Jurkat, Clone E6-1 (cell line): ENCODE measurements around the gene SPATS2L.
A peak's percentile ranks its signal among the peaks of the same experiment; 100 is the strongest.

Source experiments
- DNase-seq: peaks from one replicate; pipeline ENCODE4 v3.0.0-alpha.2; 2011; ENCODE audit warnings: low read depth, low spot score
- H3K4me3 ChIP-seq: 2 replicates; pipeline ENCODE4 v1.5.1; 2011; ENCODE audit warnings: mild to moderate bottlenecking, low read length, control low read depth, moderate library complexity

Gene SPATS2L

DNA sequence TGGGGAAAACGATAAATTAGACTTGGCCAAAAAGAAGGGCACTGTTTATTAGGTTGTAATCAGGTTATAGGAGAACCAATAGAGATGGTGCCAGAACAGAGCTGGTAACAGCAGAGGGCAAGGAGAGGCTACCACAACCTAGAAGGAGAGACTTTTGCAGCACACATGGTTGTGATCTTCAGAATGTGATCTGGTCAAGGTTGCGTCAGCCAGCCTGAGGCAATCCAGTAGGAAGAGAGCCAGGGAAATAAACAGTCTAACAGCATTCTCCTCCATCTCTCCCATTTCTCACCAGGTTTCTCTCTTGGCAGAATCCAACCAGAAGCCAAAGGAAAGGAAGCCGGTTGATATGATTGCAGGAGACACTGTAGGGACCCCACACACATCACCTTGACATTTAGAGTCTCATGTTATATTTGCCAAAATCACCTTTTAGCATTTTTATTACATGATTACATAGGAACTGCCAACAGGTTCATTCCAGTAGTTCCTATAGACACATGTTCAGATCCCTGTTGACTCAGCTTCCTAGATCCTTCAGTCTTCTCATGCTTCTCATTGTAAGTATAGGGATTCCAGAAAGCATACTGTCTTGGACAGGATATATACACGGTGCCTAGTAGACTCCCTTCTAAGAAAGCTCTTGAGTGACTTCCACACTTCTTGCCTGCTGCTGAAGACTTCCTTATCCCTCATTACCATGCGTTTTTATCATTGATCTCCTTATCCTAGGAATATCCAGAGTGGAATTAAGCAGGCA lies 17.6 kb upstream of the SPATS2L start:
- no peak for DNase-seq
- no peak overlapping the region for H3K4me3 ChIP-seq

DNA sequence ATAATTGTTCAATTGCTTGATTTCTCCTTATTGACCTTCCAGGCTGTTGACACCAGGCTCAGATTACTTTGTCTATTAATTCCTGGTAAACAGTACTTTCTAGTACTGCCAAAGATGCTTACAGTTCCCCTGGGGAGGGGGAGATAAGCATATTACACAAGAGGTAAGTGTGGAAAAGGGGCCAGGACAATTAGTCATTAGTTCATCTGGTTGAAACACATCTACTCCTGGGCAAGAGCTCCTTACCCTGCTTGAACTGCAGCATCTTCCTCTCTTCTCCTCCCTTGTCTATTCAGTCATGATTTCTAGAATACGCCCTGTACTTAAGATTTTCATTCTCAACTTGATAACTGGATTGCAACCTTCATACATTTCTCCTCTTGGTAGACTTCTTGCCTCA lies 10.4 kb upstream of the SPATS2L start:
- no peak for DNase-seq
- H3K4me3 ChIP-seq, result no peak overlapping the region

DNA sequence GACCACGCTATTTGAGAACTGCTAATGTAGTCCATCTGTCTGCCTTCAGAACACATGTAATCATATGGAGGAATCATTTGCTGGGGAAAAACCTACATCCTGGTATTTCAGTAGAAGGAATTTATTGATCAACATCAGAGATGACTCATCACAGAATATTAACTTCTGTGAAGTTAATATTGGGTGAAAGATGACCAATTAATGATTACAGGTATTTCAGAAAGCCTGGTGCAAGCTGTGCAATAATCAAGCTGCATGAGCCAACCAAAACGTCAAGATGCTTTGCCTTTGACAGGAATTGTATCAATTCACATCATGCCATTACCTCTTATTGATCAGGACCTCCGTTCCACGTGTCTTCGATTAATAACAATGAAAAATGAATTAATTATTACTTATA lies 9.4 kb upstream of the SPATS2L start:
- H3K4me3 ChIP-seq, result no peak overlapping the region
- no peak for DNase-seq

DNA sequence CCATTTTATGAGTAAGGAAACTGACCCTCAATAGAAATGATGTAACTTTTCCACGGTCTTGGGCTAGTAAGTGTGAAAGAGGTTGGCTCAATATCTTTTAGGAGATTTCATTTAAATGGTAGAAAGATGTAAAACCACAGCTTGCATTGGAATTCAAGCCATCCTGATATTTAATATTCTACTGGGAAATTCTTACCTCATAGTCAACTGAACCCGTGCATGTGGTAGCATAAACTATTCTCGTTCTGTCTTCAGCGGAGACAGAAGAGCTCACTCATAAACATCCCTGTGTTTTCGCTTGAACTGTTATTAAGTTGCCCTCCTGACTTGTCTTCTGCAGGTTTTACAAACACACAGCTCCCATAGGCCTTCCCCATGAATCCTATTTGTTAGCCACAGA lies 8.5 kb upstream of the SPATS2L start:
- DNase-seq, result no peak
- no peak overlapping the region for H3K4me3 ChIP-seq

DNA sequence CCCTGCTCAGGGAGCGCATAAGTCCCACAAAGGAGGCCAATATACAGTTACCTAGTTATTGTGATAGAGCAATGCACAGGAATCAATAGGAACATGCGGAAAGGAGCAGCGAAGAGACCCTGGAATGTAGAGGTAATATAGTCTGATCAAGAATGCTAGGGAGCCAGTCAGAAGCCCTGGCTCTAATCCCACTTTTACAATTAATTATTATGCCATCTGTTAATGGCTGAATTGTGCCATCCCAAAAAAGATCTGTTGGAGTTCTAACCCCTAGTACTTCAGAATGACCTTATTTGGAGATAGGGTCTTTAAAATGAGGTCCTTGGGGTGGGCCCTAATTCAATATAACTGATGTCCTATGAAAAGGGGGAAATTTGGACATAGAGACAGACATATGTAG lies 7.7 kb upstream of the SPATS2L start:
- no peak overlapping the region for H3K4me3 ChIP-seq
- no peak for DNase-seq

DNA sequence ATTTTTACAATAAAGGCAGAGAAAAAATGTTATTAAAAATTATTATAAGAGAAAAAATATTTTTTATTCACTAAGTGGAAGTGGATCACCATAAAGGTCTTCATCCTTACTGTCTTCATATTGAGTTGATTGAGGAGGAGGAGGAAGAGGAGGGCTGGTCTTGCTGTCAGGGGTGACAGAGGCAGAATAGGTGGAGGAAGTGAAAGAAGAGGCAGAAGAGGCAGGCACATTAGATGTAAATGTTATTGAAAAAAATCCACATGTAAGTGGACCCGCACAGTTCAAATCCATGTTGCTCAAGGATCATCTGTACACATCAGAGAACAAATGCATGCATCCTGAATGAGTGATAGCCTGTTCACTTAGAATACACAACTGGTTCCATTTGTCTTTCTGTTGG lies 6.4 kb upstream of the SPATS2L start:
- H3K4me3 ChIP-seq, result no peak overlapping the region
- DNase-seq, result no peak

DNA sequence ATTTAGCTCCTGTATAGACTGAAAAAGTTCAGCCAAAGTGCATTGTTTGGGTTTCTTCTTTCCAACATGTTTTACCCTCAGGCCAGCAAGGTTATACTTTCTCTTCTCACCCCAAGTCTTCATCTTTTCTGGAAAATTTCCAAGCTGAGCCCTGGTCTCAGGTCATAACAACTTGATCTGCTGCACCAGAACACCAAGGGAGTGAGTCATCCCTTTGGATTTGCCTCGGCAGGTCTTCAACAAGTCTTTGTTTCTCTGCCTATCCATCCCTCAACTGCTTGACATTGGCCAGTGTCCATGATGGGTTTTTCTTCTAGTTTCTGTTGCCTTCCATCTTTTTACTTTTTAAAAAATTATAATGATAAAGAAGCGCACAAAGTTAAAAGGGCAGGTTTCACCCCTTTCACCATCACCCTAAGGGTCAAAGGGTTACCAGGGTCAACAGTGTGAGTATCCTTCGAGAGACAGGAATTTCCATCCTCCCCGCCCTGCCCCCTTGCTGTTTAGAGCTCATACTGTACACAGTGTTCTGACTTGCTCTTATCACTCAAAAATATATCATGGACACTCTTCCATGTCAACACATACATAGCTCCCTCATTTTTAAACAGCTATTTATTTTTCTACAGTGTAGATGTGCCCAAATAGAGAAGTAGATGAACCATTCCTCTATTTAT lies 5.7 kb upstream of the SPATS2L start:
- DNase-seq, result no peak
- no peak overlapping the region for H3K4me3 ChIP-seq

DNA sequence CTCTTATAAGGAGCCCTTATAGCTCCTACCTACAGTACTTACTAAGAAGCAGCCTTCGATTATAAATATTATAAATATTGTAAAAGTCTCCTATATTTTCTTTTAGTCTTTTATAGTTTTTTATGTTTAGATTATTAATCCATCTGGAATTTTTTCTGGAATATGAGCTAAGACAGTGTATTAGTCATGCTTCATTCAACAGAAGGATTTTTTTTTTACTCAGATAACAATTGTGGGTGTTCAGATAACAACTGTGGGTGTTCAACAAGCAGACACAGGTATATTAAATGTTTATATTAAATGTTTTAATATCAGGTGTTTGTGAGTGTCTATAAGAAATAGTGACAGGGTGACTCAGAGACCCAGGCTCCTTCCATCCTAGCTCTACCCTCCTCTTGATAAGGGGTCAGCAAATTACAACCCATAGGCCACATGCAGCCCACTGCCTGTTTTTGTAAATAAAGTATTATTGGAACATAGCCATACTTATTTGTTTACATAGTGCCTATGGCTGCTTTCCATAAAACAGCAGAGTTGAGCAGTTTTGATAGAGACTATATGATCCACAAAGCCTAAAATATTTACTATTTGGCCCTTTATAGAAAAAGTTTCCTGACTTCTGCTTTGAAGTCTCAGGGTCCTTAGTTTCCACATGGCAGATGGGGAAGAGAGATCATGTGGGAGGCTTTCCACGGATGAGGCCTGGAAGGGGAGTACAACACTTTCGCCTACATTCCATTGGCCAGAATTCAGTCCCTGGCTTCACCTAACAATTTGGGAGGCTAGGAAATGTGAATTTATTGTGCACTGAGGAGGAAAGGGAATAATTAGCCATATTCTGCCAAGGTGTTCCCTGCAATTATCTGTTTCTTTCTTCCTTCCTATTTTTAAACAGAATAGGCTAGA lies 4.3 kb upstream of the SPATS2L start:
- no peak overlapping the region for H3K4me3 ChIP-seq
- DNase-seq, result no peak

DNA sequence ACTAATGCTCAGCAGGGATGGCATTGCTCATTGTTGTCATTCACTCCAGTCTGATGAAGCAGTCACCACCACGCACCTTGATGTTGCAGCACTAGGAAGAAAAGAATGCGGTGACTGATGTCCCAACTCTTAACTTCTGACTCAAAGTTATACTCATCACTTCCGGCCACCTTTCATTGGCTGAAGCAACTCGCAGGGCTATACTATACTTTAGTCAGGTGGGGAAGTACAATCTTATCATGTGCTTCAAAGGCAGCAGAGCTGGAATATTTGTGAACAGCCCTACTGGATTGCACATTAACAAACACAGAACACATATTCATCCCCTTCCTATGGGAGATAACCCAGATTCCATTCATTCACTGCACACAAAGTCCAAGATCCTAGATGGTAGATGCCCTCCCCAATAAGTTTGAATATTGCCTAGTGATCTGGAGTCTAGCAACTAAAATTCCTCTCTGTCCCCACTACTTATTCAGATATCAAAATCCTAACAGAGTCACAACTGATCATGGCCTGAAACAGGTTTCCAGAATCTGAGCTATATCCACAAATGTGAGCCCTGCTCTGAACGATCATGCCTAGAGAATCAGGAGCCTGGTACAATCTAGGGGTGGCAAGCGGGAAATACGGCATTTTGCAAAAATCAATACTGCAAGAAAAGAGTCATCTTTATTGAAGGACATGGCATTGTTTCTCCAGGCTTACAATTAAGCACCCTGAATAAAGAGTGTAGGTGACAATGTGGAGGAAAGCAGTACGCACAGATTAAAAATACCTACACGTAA lies 3.4 kb upstream of the SPATS2L start:
- H3K4me3 ChIP-seq, result no peak overlapping the region
- no peak for DNase-seq

DNA sequence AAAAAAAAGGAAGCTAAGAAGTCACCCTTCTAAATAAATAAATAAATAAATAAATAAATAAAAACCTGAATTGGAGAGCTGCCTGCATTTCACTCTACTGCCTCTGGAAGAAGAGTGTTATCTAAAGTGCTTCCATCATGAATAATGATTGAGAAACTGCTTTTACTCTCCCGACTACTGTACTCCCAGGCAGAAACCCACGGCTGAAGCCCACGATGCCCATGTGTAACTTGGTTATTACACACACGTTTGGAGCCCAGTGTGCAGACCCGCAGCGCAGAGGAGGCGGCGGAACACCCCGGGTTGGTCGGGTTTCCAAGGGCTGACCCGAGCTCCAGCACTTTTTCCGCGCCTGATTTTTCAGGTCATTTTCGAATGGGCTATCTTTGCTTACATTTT lies 697 bp upstream of the SPATS2L start:
- H3K4me3 ChIP-seq, result peak overlapping the region; percentile 40; the same call in 1 of the 2 replicates
- DNase-seq, result no peak

DNA sequence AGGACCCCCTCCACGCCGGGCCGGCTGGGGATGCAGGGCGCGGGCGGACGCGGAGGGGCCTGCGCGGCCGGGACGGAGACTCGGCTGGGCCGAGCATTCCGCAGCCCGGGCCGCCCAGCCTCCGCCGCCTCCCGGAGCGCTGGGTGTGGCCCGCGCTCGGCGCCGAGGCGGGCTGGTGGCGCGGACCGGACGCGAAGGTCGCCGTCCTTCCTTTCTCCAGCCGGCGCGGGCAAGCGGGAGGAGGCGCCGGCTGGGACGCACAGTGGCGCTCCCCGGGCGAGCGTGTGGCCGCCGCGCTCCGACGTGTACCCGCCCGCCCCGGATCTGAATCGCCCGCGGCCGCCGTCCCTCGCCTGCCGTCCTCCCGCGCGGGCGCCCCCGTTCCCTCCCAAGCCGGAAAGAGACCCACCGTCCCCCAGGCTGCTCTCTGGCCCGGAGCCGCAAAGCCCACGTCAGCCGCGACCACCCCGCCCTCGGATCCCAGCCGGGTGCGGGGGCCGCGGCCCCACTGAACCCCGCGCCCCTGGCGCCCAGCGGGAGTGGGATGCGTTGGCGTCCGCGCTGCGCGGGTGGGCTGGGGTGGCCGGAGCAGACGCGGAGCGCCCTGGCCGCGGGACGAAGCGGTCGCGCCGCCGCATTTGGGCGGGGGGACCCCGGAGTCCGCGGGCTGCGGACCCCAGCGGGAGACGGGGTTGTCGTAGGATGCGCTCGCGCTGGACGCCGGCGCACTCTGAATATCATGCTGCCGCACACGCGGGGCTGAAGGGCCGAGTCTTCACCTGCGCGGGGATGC lies 634 bp downstream of the SPATS2L start:
- DNase-seq, result no peak
- peak overlapping the region; percentile 40 for H3K4me3 ChIP-seq

DNA sequence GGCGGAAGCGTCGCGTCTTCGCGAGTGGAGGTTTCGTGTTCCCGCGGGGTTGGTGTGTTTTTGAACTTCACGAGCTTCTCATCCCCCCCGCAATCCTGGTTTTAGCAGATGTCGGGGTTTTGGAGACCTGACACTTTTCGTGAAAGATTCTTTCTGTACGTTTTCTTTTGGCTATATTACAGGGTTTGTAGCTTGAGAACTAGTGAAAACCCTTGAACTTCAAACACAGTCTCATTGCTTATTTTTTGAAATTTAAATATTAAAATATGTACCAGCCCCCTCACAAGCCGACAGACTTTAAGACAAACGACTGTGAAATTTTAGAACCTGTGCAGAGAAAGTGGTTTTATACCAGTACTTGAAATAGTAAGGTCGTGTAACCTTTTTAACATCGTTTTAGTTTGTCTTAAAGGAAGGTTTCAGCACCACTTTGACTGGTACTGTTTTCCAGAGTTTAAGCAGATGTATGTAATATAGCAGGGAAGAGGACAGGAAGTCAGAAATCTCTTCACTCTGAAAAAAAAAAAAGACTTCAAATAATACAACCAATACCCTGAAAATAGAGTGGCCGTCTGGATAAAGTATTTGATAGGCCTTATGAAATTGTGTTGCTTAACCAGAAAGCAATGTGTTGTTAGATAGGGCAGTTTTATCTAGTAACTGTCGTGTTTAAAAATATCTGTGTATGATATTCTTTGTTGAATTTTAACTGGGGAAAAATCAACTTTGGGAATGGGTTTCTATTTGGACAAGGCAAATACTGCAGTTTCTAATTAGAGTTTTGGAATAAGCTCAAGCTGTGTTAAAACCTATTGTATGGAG lies 1.4 kb downstream of the SPATS2L start:
- DNase-seq, result no peak
- no peak overlapping the region for H3K4me3 ChIP-seq

DNA sequence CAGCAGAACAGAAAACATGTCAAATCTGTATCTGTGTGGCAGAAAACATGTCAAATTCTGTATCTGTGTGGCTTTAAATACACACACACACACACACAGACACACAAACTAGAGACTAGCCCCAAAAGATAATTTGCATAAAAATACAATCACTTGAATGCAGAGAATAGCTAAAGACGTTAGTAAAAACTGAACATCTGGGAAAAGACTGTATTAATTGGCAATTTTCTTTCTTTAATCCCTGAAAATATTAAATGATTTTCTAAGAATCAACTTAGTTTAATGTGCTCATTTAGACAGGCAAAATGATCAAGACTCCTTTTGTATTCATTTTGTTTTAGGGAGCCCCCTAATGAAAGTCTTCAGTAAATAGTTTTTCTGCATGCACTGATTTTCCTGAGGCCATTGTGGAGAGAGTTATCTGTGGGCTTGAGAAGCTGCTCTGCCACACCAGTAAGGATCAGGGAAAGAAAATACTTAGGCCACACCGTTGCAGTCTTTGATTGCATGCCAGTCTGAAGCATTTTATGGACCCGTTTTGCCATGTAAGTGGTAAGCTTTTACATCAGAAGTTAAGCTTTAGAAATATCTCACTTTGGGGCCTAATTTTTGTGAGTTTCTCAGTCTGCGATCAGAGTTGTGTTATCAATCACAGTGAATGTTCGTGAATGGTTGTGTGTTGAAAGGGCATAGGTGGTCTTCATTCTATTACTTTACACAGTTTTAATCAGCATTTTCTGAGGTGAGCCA lies 2.2 kb downstream of the SPATS2L start:
- no peak for DNase-seq
- H3K4me3 ChIP-seq, result no peak overlapping the region

DNA sequence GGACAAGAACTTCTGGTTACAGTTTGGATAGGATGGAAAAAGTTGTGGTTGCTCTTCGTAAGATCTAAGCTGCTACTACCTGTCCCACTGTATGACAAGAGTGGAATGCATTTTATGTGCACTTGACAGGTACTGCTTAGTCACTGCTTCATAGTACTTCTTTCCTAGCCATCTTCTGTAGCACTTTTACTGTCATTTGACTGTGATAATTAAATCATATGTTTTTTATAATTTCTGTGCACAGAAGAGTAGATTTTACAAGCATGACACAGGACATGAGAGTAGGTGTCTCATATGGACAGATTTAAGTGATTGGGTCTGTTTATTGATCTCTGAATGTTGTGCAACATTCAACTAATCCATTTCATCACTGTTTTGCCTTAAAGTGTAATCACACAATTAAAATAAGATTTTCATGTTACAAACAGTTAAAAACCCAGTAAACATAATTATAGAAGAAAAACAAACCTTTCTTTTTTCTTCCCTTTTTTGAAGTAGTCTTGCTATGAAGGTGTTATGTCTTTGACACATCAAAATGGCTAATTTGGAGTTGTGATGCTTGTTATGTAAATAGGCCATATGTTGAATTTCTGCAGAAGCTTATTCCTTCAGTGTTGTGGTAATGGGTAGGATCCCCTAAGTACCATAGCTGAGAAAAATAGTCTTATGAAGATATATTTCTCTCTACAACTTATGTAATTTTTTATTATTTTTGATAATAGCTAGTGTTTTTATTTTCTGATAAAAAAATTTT lies 3.0 kb downstream of the SPATS2L start:
- no peak for DNase-seq
- H3K4me3 ChIP-seq, result no peak overlapping the region

DNA sequence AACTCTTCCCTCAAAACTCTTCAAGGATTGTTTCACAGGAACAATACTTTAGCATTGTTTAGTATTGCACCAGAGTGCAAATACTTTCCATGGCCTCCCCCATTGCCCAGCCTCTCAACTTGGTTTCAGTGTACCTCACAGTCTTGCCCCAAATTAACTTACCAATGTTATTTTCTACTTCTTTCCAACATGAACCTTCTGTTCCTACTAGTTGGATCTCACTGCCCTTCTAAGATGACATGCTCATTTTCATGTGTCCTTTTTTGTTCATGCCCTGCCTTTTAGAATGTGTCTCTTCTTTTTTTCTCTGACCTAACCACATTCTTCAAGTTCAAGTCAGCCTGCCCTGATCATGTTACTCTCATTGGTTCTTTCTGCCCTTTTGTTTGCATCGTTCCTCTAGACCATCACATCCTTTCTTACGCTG lies 4.1 kb downstream of the SPATS2L start:
- no peak for DNase-seq
- no peak overlapping the region for H3K4me3 ChIP-seq

DNA sequence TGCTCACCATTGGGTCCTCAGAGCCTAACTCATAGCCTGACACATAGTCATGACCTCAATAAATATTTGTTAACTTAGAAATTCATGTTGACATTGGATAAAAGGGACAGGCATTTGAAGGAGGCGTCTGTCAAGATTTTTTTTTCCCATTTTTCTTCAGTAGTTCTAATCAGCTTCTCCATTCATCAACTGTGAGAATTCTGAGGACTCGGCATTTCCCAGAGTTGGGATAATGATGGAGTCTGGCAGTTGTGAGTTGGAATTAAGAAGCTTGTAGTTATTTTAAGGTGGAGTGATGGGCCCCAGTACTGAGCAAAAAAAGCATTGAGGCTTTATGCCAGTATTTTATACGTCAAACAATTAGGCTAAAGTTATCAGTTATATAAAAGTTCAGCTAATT lies 4.6 kb downstream of the SPATS2L start:
- DNase-seq, result no peak
- H3K4me3 ChIP-seq, result no peak overlapping the region
